Measurements from ENCODE around the gene S100PBP.

The S100PBP gene

DNA sequence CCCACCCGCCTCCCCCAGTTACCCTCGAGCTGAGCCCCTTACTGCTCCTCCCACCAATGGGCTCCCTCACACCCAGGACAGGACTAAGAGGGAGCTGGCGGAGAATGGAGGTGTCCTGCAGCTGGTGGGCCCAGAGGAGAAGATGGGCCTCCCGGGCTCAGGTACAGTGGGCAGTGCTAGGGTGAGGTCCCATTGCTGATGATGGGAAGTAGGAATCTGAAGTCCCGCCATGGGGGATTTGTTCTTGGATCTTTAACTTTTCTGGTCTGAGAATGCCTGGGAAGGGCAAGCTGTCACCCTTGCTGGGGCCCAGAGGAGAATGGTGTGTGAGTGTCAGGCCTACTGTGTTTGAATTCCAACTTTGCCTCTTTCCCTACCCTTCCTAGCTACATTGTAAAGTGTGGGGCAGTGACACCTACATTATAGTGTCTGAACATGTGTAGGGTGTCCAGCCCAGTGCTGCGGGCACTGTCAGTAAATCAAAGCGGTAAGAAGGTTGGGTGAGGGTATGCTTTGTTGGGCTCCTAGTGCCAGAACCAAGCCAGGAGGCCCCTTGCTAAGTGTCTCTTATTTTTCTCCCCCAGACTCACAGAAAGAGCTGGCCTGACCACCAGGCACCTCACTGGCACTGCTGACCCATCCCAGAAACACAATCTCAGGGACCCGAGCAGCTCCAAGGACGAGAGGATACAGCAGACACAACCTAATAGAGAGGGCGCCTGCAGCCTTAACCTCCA lies 45.0 kb upstream of the S100PBP start:
- peak overlapping the region in 10 of 11 experiments; percentile 44 to 92 (median 81); a peak in 20 of 22 replicates for H3K4me2 ChIP-seq

GRCh38 chr1:32773018-32773763 lies 44.3 kb upstream of the S100PBP start:
- H3K9ac ChIP-seq, result 0 out of 22 replicates have a peak overlapping the region, but pooled peaks of 1 of the 11 experiments have one; percentile 31
- no peak overlapping the region for H3K27ac ChIP-seq
- no peaks in the 10 kb centered on the region for H3K27me3 ChIP-seq
- H3K4me2 ChIP-seq, result peak overlapping the region in 6 of 11 experiments; percentile 73 to 92 (median 82); a peak in 6 of 22 replicates
- H3K9me3 ChIP-seq (replicated peaks in 1 of 11), result no peaks in the 10 kb centered on the region
- peaks cover 18 to 69% (median 57%) of the 10 kb centered on the region in 10 experiments for H3K4me1 ChIP-seq
- peaks cover 26 to 67% (median 44%) of the 10 kb centered on the region in 11 experiments; a peak in 21 of 22 replicates for H4K20me1 ChIP-seq
- no peak for TF ChIP-seq Cebpa-rat (IDR thresholded peaks at IDR 0.05)
- H3K4me3 ChIP-seq, result no peak overlapping the region
- peaks cover 46 to 56% (median 51%) of the 10 kb centered on the region in 11 experiments for H3K36me3 ChIP-seq

More for the DNA sequence above, 45.0 kb upstream of the S100PBP start:
- no peak for TF ChIP-seq Cebpa-rat (IDR thresholded peaks at IDR 0.05)
- Histone ChIP-seq H3K4me1 (peaks cover 18 to 74% (median 62%) of the 10 kb centered on the region in 10 experiments), H3K27ac (peak overlapping the region in 1 of 11 experiments; percentile 55; a peak in 2 of 22 replicates), H3K9me3 (replicated peaks in 1 of 11) (no peaks in the 10 kb centered on the region), H4K20me1 (peaks cover 26 to 63% (median 41%) of the 10 kb centered on the region in 11 experiments; a peak in 21 of 22 replicates), H3K27me3 (no peaks in the 10 kb centered on the region), H3K4me3 (no peak overlapping the region), H3K9ac (peak overlapping the region in 6 of 11 experiments; percentile 21 to 68 (median 56); a peak in 9 of 22 replicates), H3K36me3 (peaks cover 39 to 49% (median 44%) of the 10 kb centered on the region in 11 experiments)

- H3K9me3 ChIP-seq (replicated peaks in 1 of 11), result no peaks in the 10 kb centered on the region
- peaks cover 18 to 69% (median 56%) of the 10 kb centered on the region in 10 experiments for H3K4me1 ChIP-seq
- 0 out of 22 replicates have a peak overlapping the region, but pooled peaks of 3 of the 11 experiments have one; percentile 19 to 31 (median 22) for H3K9ac ChIP-seq
- peaks cover 54 to 63% (median 58%) of the 10 kb centered on the region in 11 experiments for H3K36me3 ChIP-seq
- H3K27me3 ChIP-seq, result no peaks in the 10 kb centered on the region
- no peak for TF ChIP-seq Cebpa-rat (IDR thresholded peaks at IDR 0.05)
- no peak overlapping the region for H3K4me3 ChIP-seq
- no peak overlapping the region; a peak in 1 of 22 replicates for H3K27ac ChIP-seq
- peak overlapping the region in 2 of 11 experiments; percentile 2 to 25; a peak in 3 of 22 replicates for H3K4me2 ChIP-seq
- peaks cover 26 to 74% (median 46%) of the 10 kb centered on the region in 11 experiments; a peak in 21 of 22 replicates for H4K20me1 ChIP-seq
Observed at GRCh38 chr1:32773764-32774463, 43.5 kb upstream of the S100PBP start.

- H3K4me2 ChIP-seq, result peak overlapping the region in 2 of 11 experiments; percentile 2 to 25; a peak in 3 of 22 replicates
- peaks cover 18 to 67% (median 56%) of the 10 kb centered on the region in 10 experiments for H3K4me1 ChIP-seq
- peaks cover 26 to 80% (median 46%) of the 10 kb centered on the region in 11 experiments; a peak in 21 of 22 replicates for H4K20me1 ChIP-seq
- no peak for TF ChIP-seq Cebpa-rat (IDR thresholded peaks at IDR 0.05)
- H3K27me3 ChIP-seq, result no peaks in the 10 kb centered on the region
- no peaks in the 10 kb centered on the region for H3K9me3 ChIP-seq (replicated peaks in 1 of 11)
- H3K9ac ChIP-seq, result peak overlapping the region in 2 of 11 experiments; percentile 19 to 22; a peak in 1 of 22 replicates
- H3K4me3 ChIP-seq, result no peak overlapping the region
- no peak overlapping the region; a peak in 1 of 22 replicates for H3K27ac ChIP-seq
- H3K36me3 ChIP-seq, result peaks cover 59 to 68% (median 63%) of the 10 kb centered on the region in 11 experiments
Observed at GRCh38 chr1:32774464-32774808, 43.0 kb upstream of the S100PBP start.

DNA sequence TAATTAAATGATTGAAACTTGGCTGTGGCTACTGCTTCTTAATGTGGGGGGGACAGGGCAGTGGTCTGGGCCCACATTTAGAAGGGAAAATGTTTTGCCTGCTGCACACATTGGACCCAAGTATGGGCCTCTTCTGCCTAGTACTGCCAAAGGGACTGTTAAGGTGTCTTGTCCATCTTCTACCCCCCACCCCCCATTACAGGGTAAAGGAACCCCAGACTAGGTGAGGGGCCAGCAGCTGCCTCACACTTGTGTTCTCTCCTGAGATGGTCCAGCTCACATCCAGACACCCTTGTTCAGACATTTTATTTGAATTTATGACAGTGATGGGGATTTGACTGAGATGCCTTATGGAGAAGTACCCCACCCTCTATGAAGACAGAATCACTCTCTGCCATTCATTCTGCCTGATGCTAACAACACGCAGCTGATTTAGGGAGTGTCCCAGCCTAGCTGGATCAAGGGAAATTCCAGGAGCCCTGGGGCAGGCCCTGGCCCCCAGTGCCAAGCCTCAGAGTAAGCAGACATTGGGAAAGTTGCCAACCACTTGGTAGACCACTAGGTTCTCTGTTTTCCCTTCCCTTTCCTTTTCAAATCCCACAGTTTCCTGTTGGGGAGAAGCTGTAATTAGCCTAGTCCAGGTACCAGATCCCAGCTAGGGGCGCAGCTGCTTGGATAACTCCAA lies 42.4 kb upstream of the S100PBP start:
- Histone ChIP-seq H3K27ac (peak overlapping the region in 3 of 11 experiments; percentile 3 to 28 (median 15); a peak in 2 of 22 replicates), H3K9ac (peak overlapping the region in 3 of 11 experiments; percentile 14 to 31 (median 25); a peak in 5 of 22 replicates)
- no peak for TF ChIP-seq Cebpa-rat (IDR thresholded peaks at IDR 0.05)

GRCh38 chr1:32775640-32776337 lies 41.7 kb upstream of the S100PBP start:
- Histone ChIP-seq H3K9me3 (replicated peaks in 1 of 11) (no peaks in the 10 kb centered on the region), H4K20me1 (peaks cover 26 to 83% (median 46%) of the 10 kb centered on the region in 11 experiments; a peak in 21 of 22 replicates), H3K4me3 (no peak overlapping the region), H3K4me2 (peak overlapping the region in 8 of 11 experiments; percentile 10 to 68 (median 48); a peak in 13 of 22 replicates), H3K27ac (peak overlapping the region in 3 of 11 experiments; percentile 3 to 28 (median 15); a peak in 3 of 22 replicates), H3K9ac (peak overlapping the region in 4 of 11 experiments; percentile 9 to 31 (median 20); a peak in 3 of 22 replicates), H3K4me1 (peaks cover 18 to 53% (median 44%) of the 10 kb centered on the region in 10 experiments), H3K27me3 (no peaks in the 10 kb centered on the region), H3K36me3 (peaks cover 72 to 82% (median 77%) of the 10 kb centered on the region in 11 experiments)
- no peak for TF ChIP-seq Cebpa-rat (IDR thresholded peaks at IDR 0.05)

More for the DNA sequence above, 42.4 kb upstream of the S100PBP start:
- Histone ChIP-seq H3K9me3 (replicated peaks in 1 of 11) (no peaks in the 10 kb centered on the region), H3K4me3 (no peak overlapping the region), H4K20me1 (peaks cover 26 to 81% (median 46%) of the 10 kb centered on the region in 11 experiments; a peak in 21 of 22 replicates), H3K36me3 (peaks cover 65 to 75% (median 70%) of the 10 kb centered on the region in 11 experiments), H3K4me2 (peak overlapping the region in 8 of 11 experiments; percentile 10 to 68 (median 48); a peak in 14 of 22 replicates), H3K4me1 (peaks cover 18 to 60% (median 51%) of the 10 kb centered on the region in 10 experiments), H3K27me3 (no peaks in the 10 kb centered on the region)

GRCh38 chr1:32779242-32779641 lies 38.2 kb upstream of the S100PBP start:
- Histone ChIP-seq H3K9ac (no peak overlapping the region), H3K4me3 (no peak overlapping the region), H4K20me1 (peaks cover 19 to 91% (median 48%) of the 10 kb centered on the region in 11 experiments; a peak in 21 of 22 replicates), H3K36me3 (peaks cover 98 to 100% (median 100%) of the 10 kb centered on the region in 11 experiments), H3K4me2 (no peak overlapping the region), H3K4me1 (peaks cover 10 to 25% (median 19%) of the 10 kb centered on the region in 10 experiments; a peak in 18 of 20 replicates), H3K27ac (no peak overlapping the region), H3K9me3 (replicated peaks in 1 of 11) (no peaks in the 10 kb centered on the region), H3K27me3 (no peaks in the 10 kb centered on the region)
- no peak for TF ChIP-seq Cebpa-rat (IDR thresholded peaks at IDR 0.05)
